Thymus (tissue), 11 donors: ENCODE results near the gene MAP3K4. TPM values are rescaled to one million over a fixed set of nuclear protein-coding genes. Genes with fewer than 3 reads are reported as not detected.

Experiments used
- DNase-seq, 9 donors: peaks; one replicate each; pipeline ENCODE4 v3.0.0-alpha.2; 2013; ENCODE audit warnings: low spot score in 9 of 9, low read depth in 6 of 9, missing footprints in 1 of 9
- H3K27ac ChIP-seq, 2 donors: one replicate each; pipeline ENCODE4 v1.5.1; 2013; ENCODE audit warnings: control low read depth in 1 of 2, low read depth in 1 of 2, low read length in 1 of 2, mild to moderate bottlenecking in 1 of 2, moderate library complexity in 1 of 2
- H3K27me3 ChIP-seq, 2 donors: one replicate each; pipeline ENCODE4 v1.5.1; 2013; ENCODE audit warnings: low read length in 1 of 2; ENCODE audit not compliant: control insufficient read depth in 2 of 2, insufficient read depth in 1 of 2
- H3K36me3 ChIP-seq, 2 donors: one replicate each; pipeline ENCODE4 v1.5.1; 2013; ENCODE audit warnings: low read length in 1 of 2, mild to moderate bottlenecking in 1 of 2, moderate library complexity in 1 of 2; ENCODE audit not compliant: control insufficient read depth in 2 of 2, insufficient read depth in 2 of 2
- H3K4me1 ChIP-seq, 2 donors: one replicate each; pipeline ENCODE4 v1.5.1; 2013; ENCODE audit warnings: low read length in 2 of 2; ENCODE audit not compliant: control insufficient read depth in 2 of 2, insufficient read depth in 2 of 2
- H3K4me3 ChIP-seq, 2 donors: one replicate each; pipeline ENCODE4 v1.5.1; 2013; ENCODE audit warnings: low read length in 2 of 2, control low read depth in 1 of 2, mild to moderate bottlenecking in 1 of 2
- H3K9me3 ChIP-seq, 2 donors: one replicate each; pipeline ENCODE4 v1.5.1; 2013; ENCODE audit warnings: low read length in 1 of 2, mild to moderate bottlenecking in 1 of 2; ENCODE audit not compliant: control insufficient read depth in 2 of 2, insufficient read depth in 1 of 2
- WGBS: extraction: QIAGEN DNeasy Blood & Tissue Kit; methylation state at CpG from one replicate; pipeline ENCODE4 v1.1.7; 2013; 5-methylcytosine and 5-hydroxymethylcytosine counted together
- polyA plus RNA-seq: library from polyadenylated mRNA; stranded (reverse); fragments of 200-250 nt; gene quantifications from one replicate; pipeline ENCODE4 v1.2.3, GENCODE V29; 2013
- total RNA-seq: library from RNA; stranded (reverse); fragments of 120-200 nt; gene quantifications from one replicate; pipeline ENCODE4 v1.2.4, GENCODE V29; 2013
- donor health status: healthy.

Gene MAP3K4
- total and polyA plus RNA-seq, 2 donors: 25.1 to 26.7 TPM

DNA sequence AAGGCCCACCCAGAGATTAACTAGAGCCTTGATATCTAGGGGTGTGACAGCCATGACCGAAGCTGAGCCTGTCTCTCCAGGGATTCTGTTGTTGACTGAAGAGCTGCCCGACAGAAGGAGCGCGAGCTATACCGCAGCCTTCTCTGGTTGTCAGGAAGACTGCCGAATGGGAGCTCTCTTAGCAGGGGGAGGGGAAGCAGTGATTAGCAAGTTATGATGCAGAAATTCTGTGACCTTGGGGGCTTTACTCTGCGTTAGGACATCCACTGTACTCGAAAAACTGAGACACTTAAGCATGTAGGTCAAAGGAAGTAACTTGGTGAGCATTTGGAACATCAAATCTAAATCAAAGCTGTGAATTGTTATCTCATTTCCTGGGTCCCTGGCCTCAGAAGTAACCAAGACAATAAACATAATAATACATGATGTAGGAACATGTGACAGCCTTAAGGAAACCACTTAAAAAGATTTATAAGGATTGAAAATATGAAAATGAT, 84.7 kb downstream of the MAP3K4 start:
- Histone ChIP-seq H3K4me1 (peaks cover 0 to 3% of the 10 kb centered on the region in 2 donors), H3K36me3 (peaks cover 20 to 53% of the 10 kb centered on the region in 2 donors), H3K9me3 (no peaks in the 10 kb centered on the region), H3K27ac (no peak overlapping the region), H3K4me3 (no peak overlapping the region), H3K27me3 (no peaks in the 10 kb centered on the region)
- WGBS: 96% methylated on average over 8 of the region's 8 CpGs
- DNase-seq: peak in 1 of 9 donors; percentile 2

GRCh38 chr6:161079566-161080262, 88.1 kb downstream of the MAP3K4 start:
- peaks cover 0 to 3% of the 10 kb centered on the region in 2 donors for H3K4me1 ChIP-seq
- H3K27me3 ChIP-seq: no peaks in the 10 kb centered on the region
- peaks cover 36 to 72% of the 10 kb centered on the region in 2 donors for H3K36me3 ChIP-seq
- H3K4me3 ChIP-seq: no peak overlapping the region
- DNase-seq: no peak
- H3K9me3 ChIP-seq: no peaks in the 10 kb centered on the region
- WGBS: 94% methylated on average over 12 of the region's 12 CpGs
- H3K27ac ChIP-seq: no peak overlapping the region

DNA sequence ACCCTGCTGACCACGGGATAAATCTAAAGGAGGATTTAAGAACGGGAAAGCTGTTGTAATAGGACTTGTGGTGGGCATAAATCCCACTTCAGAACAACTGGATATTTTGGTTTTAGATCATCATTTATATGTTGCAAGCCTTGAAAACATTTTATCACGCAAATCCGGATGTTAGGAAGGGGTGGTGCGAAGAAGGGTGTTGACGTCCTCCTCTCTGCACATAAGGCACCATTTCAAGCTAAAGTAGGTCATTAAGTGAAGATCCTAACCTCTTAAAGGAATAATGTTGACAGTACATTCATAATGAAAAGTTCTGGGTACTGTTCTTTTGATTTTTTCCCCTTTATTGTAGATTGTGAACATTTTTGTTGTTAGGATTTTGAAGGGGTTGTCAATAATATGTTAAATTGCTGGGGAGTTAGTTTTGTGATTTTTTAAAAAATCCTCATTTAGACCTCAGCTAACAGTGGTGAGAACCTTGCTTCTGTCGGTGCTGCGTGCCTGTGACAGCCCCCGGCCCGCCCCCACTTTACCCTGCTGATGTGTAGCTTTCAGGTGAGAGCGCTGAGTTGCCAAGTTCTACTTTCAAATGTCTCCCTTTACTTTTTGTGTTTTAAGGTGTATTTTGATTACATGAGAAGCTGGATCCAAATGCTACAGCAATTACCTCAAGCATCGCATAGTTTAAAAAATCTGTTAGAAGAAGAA, 88.8 kb downstream of the MAP3K4 start:
- H3K27ac ChIP-seq: no peak overlapping the region
- WGBS: 97% methylated on average over 12 of the region's 12 CpGs
- H3K36me3 ChIP-seq: peaks cover 37 to 72% of the 10 kb centered on the region in 2 donors
- DNase-seq: no peak
- H3K4me1 ChIP-seq: peaks cover 0 to 3% of the 10 kb centered on the region in 2 donors
- no peaks in the 10 kb centered on the region for H3K9me3 ChIP-seq
- H3K27me3 ChIP-seq: no peaks in the 10 kb centered on the region
- no peak overlapping the region for H3K4me3 ChIP-seq

DNA sequence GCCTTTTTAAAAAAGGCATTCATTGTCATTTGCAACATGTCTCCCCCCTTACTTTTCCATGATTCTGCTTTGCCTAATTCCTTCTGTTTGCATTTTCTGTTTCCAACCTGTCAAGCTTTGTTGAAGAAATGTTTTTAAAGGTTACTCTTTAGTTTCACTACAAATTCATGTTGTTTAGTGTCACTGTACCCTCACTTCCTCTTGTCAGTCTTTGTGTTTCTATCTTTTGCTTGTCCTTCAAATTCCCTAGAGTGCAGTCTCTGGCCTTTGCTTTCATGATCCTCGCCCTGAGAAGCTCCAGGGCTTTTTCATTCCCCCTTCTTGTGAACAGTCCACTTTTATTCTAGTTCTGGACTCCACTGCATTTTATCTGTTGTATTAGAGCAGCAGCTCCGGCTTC, 90.6 kb downstream of the MAP3K4 start:
- Histone ChIP-seq H3K36me3 (peaks cover 43 to 80% of the 10 kb centered on the region in 2 donors), H3K4me1 (no peaks in the 10 kb centered on the region), H3K4me3 (no peak overlapping the region), H3K9me3 (no peaks in the 10 kb centered on the region), H3K27ac (no peak overlapping the region), H3K27me3 (no peaks in the 10 kb centered on the region)
- WGBS: 96% methylated on average over 2 of the region's 2 CpGs
- DNase-seq: no peak

DNA sequence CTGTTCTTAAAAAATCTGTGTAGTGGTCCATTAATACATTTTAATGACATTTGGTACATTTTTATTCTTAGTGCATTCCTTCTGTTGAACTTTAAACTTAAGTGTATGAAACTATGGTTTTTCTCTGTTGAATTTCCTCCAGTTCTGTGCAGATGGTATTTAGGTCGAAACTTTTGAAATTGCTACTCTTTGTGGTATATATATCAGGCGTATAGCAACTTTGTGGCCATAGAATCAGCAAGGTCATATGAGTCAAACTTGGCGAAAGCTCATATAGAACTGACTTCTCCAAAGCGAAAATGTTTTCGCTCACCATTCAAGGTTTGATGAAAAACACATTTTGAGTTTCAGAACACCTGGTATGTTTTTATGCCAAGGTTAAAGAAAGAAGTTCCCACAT, 93.7 kb downstream of the MAP3K4 start:
- DNase-seq: no peak

DNA sequence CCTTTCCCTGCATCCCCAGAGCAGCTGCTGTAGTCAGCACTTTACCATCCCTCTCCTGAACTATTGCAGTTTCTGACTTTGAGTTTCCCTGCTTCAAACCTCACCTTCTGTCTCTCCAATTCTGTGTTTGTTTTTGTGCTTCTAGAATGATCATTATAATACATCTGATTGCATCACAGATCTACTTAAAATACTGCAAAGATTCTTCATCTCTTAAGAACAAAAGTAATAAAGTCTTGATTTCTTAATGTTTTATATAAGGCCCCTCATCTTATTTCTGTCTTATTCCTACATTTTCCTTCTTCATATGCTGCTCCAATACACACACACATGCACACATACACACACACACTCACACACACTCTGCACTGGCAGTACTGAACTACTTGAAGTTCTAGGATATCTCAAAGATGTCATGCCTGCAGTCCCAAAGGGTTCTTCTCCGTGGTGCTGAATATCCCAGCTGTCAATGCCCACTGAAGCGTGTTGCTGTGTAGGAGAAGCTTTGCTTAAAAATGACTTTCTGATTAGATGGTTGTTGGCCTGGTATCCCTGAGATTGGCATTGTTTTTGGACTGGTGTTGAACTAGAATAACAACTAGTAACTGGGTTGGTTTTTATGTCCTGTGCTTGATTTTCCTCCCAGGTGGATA, 97.2 kb downstream of the MAP3K4 start:
- H3K4me3 ChIP-seq: no peak overlapping the region
- H3K36me3 ChIP-seq: peaks cover 33 to 69% of the 10 kb centered on the region in 2 donors
- 98% methylated on average over 2 of the region's 2 CpGs for WGBS
- H3K4me1 ChIP-seq: no peaks in the 10 kb centered on the region
- no peaks in the 10 kb centered on the region for H3K27me3 ChIP-seq
- H3K9me3 ChIP-seq: no peaks in the 10 kb centered on the region
- no peak for DNase-seq
- H3K27ac ChIP-seq: no peak overlapping the region

More for the DNA sequence above, 93.7 kb downstream of the MAP3K4 start:
- WGBS: 98% methylated on average over 5 of the region's 5 CpGs
- Histone ChIP-seq H3K4me3 (no peak overlapping the region), H3K27ac (no peak overlapping the region), H3K36me3 (peaks cover 54 to 84% of the 10 kb centered on the region in 2 donors), H3K9me3 (no peaks in the 10 kb centered on the region), H3K27me3 (no peaks in the 10 kb centered on the region), H3K4me1 (no peaks in the 10 kb centered on the region)

DNA sequence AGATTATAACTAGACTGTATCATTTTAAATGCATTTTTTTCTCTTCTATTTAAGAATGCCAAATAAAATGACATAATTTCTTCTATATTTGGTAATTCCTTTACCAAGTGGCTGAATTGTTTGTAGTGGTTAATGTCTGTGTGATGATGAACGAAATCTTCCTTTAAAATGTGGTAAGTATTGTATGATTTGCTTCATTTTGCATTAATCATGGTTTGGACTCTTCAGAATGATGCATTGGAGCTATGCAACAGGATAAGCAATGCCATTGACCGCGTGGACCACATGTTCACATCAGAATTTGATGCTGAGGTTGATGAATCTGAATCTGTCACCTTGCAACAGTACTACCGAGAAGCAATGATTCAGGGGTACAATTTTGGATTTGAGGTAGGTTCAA, 99.6 kb downstream of the MAP3K4 start:
- no peaks in the 10 kb centered on the region for H3K4me1 ChIP-seq
- 98% methylated on average over 4 of the region's 4 CpGs for WGBS
- H3K36me3 ChIP-seq: peaks cover 29 to 57% of the 10 kb centered on the region in 2 donors
- no peak for DNase-seq
- no peaks in the 10 kb centered on the region for H3K9me3 ChIP-seq
- no peak overlapping the region for H3K4me3 ChIP-seq
- no peak overlapping the region for H3K27ac ChIP-seq
- no peaks in the 10 kb centered on the region for H3K27me3 ChIP-seq

GRCh38 chr6:161091972-161092701, 100.6 kb downstream of the MAP3K4 start:
- peaks cover 29 to 47% of the 10 kb centered on the region in 2 donors for H3K36me3 ChIP-seq
- no peaks in the 10 kb centered on the region for H3K9me3 ChIP-seq
- no peak overlapping the region for H3K4me3 ChIP-seq
- H3K27me3 ChIP-seq: no peaks in the 10 kb centered on the region
- H3K27ac ChIP-seq: no peak overlapping the region
- 98% methylated on average over 6 of the region's 6 CpGs for WGBS
- DNase-seq: no peak
- H3K4me1 ChIP-seq: no peaks in the 10 kb centered on the region
